HG03045 (cell line): ENCODE data around the gene MGAM2.
"Not testable (repeated sequence)": the region's sequence is repeated elsewhere in the genome, so short reads cannot be mapped to it uniquely, and the experiment has no call there.

Source experiments
- ATAC-seq: cut with Tn5 transposase; IDR thresholded peaks from one replicate; pipeline ENCODE4 v1.9.1; 2021; ENCODE audit warnings: mild to moderate bottlenecking, moderate library complexity; ENCODE audit not compliant: unreplicated experiment

The MGAM2 gene

GRCh38 chr7:142111499-142111898 lies at the start of gene MGAM2:
TSS of gene MGAM2 (plus strand) at chr7:142111718. CDS start at chr7:142116874, 5,156 bp downstream.
- ATAC-seq, result no peak

GRCh38 chr7:142063551-142064442 lies 47.7 kb upstream of the MGAM2 start:
- ATAC-seq, result no peak

- no peak for ATAC-seq
Observed at GRCh38 chr7:142066536-142066935, 45.0 kb upstream of the MGAM2 start.

GRCh38 chr7:142077762-142078161 lies 33.8 kb upstream of the MGAM2 start:
- ATAC-seq, result no peak

- no peak for ATAC-seq
Observed at GRCh38 chr7:142083605-142084004, 27.9 kb upstream of the MGAM2 start.

GRCh38 chr7:142085428-142085827 lies 26.1 kb upstream of the MGAM2 start:
- ATAC-seq, result no peak

GRCh38 chr7:142088022-142088714 lies 23.4 kb upstream of the MGAM2 start:
- no peak for ATAC-seq

GRCh38 chr7:142089035-142089434 lies 22.5 kb upstream of the MGAM2 start:
- no peak for ATAC-seq

GRCh38 chr7:142091961-142092360 lies 19.6 kb upstream of the MGAM2 start:
- ATAC-seq, result no peak

- no peak for ATAC-seq
Observed at GRCh38 chr7:142094861-142095260, 16.7 kb upstream of the MGAM2 start.

GRCh38 chr7:142097571-142097970 lies 13.9 kb upstream of the MGAM2 start:
- no peak for ATAC-seq

- no peak for ATAC-seq
Observed at GRCh38 chr7:142098004-142098403, 13.5 kb upstream of the MGAM2 start.

GRCh38 chr7:142099347-142099746 lies 12.2 kb upstream of the MGAM2 start:
- not testable (repeated sequence) for ATAC-seq

GRCh38 chr7:142100634-142101033 lies 10.9 kb upstream of the MGAM2 start:
- ATAC-seq, result no peak

GRCh38 chr7:142101794-142102193 lies 9.7 kb upstream of the MGAM2 start:
- not testable (repeated sequence) for ATAC-seq

GRCh38 chr7:142104550-142105527 lies 6.7 kb upstream of the MGAM2 start:
- ATAC-seq, result no peak

- no peak for ATAC-seq
Observed at GRCh38 chr7:142108728-142109505, 2.6 kb upstream of the MGAM2 start.

GRCh38 chr7:142110098-142110497 lies 1.4 kb upstream of the MGAM2 start:
- ATAC-seq, result no peak

GRCh38 chr7:142110638-142111037 lies 880 bp upstream of the MGAM2 start:
- ATAC-seq, result no peak

GRCh38 chr7:142112086-142112485 lies 568 bp downstream of the MGAM2 start:
- no peak for ATAC-seq
